Measurements from ENCODE around the gene MORN2. TPM values are rescaled to one million over a fixed set of nuclear protein-coding genes. Genes with fewer than 3 reads are reported as not detected.

The MORN2 gene
- polyA plus RNA-seq, 2 of the 4 experiments (the other 2 are of a cell fraction) = 44.7 to 54.7 TPM

DNA sequence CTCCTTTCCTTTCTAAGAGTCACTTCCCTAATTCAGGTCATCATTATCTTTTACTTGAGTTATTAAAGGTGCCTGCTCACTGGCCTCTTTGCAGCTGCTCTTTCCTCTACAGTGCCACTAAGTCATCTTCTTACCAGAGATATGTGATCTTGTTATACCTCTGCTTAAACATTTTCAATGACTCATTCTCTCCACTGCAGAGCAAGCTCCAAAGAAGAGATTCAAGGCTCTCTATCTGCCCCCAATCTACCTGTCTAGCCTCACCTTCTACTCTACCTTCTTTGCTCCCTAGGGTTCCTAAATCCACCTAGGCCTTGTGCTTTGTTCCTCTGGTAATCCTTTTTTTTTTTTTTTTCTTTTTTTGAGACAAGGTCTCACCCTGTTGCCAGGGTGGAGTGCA lies 17.0 kb downstream of the MORN2 start (continued):
- TF ChIP-seq, protein P1, sequence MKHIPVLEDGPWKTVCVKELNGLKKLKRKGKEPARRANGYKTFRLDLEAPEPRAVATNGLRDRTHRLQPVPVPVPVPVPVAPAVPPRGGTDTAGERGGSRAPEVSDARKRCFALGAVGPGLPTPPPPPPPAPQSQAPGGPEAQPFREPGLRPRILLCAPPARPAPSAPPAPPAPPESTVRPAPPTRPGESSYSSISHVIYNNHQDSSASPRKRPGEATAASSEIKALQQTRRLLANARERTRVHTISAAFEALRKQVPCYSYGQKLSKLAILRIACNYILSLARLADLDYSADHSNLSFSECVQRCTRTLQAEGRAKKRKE (CRISPR knock-in tag; IDR thresholded peaks at IDR 0.05; ENCODE audit: low read depth) = no peak
- TF ChIP-seq EHMT2 (IDR thresholded peaks at IDR 0.05; ENCODE audit: low read depth) (no peak), ZC3H11A (IDR thresholded peaks at IDR 0.05) (no peak), ZNF302 (CRISPR knock-in tag; IDR thresholded peaks at IDR 0.05) (no peak)
- TF ChIP-seq, protein P2, sequence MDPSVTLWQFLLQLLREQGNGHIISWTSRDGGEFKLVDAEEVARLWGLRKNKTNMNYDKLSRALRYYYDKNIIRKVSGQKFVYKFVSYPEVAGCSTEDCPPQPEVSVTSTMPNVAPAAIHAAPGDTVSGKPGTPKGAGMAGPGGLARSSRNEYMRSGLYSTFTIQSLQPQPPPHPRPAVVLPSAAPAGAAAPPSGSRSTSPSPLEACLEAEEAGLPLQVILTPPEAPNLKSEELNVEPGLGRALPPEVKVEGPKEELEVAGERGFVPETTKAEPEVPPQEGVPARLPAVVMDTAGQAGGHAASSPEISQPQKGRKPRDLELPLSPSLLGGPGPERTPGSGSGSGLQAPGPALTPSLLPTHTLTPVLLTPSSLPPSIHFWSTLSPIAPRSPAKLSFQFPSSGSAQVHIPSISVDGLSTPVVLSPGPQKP (IDR thresholded peaks at IDR 0.05; ENCODE audit: low read depth, low read length) = no peak

DNA sequence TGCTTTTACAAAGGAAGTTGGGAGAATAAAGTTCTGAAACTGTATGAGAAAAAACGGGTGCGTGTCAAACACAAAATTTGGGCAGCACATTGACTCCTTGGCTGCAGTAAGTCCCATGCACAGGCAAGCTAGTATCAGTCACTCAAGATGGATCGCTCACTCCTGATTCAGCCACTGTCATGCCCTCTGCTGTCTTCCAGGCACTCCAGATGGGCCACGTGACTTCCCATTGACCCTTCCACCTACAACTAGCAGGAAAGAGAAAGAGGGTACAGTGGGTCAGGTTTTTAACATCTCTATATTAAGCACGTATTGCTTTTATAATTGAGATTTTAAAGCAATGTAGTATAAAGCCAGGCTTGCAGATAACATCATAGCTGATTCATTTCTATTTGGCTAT lies 22.5 kb downstream of the MORN2 start:
- TF ChIP-seq, protein P3, sequence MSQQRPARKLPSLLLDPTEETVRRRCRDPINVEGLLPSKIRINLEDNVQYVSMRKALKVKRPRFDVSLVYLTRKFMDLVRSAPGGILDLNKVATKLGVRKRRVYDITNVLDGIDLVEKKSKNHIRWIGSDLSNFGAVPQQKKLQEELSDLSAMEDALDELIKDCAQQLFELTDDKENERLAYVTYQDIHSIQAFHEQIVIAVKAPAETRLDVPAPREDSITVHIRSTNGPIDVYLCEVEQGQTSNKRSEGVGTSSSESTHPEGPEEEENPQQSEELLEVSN (IDR thresholded peaks at IDR 0.05; ENCODE audit: borderline replicate concordance, low read depth) = no peak
- no peak for TF ChIP-seq HDAC2 (IDR thresholded peaks at IDR 0.05)
- no peak for TF ChIP-seq FOSB (CRISPR knock-in tag; IDR thresholded peaks at IDR 0.05)
- TF ChIP-seq, protein P2 (IDR thresholded peaks at IDR 0.05; ENCODE audit: low read depth, low read length) = no peak
- TF ChIP-seq ESRRA (IDR thresholded peaks at IDR 0.05; ENCODE audit: borderline replicate concordance, low read length) = no peak
- TF ChIP-seq, protein P4, sequence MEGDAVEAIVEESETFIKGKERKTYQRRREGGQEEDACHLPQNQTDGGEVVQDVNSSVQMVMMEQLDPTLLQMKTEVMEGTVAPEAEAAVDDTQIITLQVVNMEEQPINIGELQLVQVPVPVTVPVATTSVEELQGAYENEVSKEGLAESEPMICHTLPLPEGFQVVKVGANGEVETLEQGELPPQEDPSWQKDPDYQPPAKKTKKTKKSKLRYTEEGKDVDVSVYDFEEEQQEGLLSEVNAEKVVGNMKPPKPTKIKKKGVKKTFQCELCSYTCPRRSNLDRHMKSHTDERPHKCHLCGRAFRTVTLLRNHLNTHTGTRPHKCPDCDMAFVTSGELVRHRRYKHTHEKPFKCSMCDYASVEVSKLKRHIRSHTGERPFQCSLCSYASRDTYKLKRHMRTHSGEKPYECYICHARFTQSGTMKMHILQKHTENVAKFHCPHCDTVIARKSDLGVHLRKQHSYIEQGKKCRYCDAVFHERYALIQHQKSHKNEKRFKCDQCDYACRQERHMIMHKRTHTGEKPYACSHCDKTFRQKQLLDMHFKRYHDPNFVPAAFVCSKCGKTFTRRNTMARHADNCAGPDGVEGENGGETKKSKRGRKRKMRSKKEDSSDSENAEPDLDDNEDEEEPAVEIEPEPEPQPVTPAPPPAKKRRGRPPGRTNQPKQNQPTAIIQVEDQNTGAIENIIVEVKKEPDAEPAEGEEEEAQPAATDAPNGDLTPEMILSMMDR (IDR thresholded peaks at IDR 0.05) = no peak
- TF ChIP-seq ZC3H11A (IDR thresholded peaks at IDR 0.05) = no peak
- TF ChIP-seq FOXS1 (CRISPR knock-in tag; IDR thresholded peaks at IDR 0.05) = no peak
- TF ChIP-seq, protein P5, sequence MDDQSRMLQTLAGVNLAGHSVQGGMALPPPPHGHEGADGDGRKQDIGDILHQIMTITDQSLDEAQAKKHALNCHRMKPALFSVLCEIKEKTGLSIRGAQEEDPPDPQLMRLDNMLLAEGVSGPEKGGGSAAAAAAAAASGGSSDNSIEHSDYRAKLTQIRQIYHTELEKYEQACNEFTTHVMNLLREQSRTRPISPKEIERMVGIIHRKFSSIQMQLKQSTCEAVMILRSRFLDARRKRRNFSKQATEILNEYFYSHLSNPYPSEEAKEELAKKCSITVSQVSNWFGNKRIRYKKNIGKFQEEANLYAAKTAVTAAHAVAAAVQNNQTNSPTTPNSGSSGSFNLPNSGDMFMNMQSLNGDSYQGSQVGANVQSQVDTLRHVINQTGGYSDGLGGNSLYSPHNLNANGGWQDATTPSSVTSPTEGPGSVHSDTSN (IDR thresholded peaks at IDR 0.05) = no peak
- no peak for TF ChIP-seq RFX5 (IDR thresholded peaks at IDR 0.05)
- TF ChIP-seq POLR2AphosphoS2 (conservative IDR thresholded peaks at IDR 0.05; ENCODE audit: low read length) = no peak
- no peak for TF ChIP-seq ZFP36 (IDR thresholded peaks at IDR 0.05; ENCODE audit: borderline replicate concordance, partially characterized antibody)
- TF ChIP-seq, protein P6, sequence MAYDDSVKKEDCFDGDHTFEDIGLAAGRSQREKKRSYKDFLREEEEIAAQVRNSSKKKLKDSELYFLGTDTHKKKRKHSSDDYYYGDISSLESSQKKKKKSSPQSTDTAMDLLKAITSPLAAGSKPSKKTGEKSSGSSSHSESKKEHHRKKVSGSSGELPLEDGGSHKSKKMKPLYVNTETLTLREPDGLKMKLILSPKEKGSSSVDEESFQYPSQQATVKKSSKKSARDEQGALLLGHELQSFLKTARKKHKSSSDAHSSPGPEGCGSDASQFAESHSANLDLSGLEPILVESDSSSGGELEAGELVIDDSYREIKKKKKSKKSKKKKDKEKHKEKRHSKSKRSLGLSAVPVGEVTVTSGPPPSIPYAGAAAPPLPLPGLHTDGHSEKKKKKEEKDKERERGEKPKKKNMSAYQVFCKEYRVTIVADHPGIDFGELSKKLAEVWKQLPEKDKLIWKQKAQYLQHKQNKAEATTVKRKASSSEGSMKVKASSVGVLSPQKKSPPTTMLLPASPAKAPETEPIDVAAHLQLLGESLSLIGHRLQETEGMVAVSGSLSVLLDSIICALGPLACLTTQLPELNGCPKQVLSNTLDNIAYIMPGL (CRISPR knock-in tag; IDR thresholded peaks at IDR 0.05; ENCODE audit: borderline replicate concordance) = no peak
- no peak for TF ChIP-seq RAD21 (conservative IDR thresholded peaks at IDR 0.05 in 1 of 2, IDR thresholded peaks at IDR 0.05 in 1 of 2)
- TF ChIP-seq MAFK (IDR thresholded peaks at IDR 0.05; ENCODE audit: partially characterized antibody) = no peak
- no peak for TF ChIP-seq CBX8 (IDR thresholded peaks at IDR 0.05)
- no peak for TF ChIP-seq BHLHE40 (IDR thresholded peaks at IDR 0.05; ENCODE audit: low read depth, low read length)
- FAIRE-seq = no peak
- H3K9me3 ChIP-seq = no peaks in the 10 kb centered on the region
- H3K4me1 ChIP-seq = no peaks in the 10 kb centered on the region
- no peak overlapping the region for H3K4me3 ChIP-seq
- 70% methylated on average over 5 of the region's 5 CpGs for whole genome bisulfite sequencing (ENCODE audit: missing lambda C conversion rate)
- ChIA-PET CTCF (no interaction called here), POLR2A (interaction anchor here (0.5 kb wide), 1 partner anchor 112 kb away, joined by 6 read pairs; no protein-coding TSS in a partner anchor)
- DNase-seq (ENCODE audit: low read depth in 1 of 2, low spot score in 1 of 2) = no peak
- H3K4me2 ChIP-seq = no peak overlapping the region
- H3K27ac ChIP-seq = no peak overlapping the region
- peak in 1 of 2 experiments; percentile 55; a peak in 3 of 6 replicates for ATAC-seq
